GM18520 (cell line): Measurements from ENCODE around the gene PRKN.

Experiments used
- ATAC-seq: cut with Tn5 transposase; IDR thresholded peaks from one replicate; pipeline ENCODE4 v1.9.1; 2021; ENCODE audit not compliant: unreplicated experiment

Gene PRKN

DNA sequence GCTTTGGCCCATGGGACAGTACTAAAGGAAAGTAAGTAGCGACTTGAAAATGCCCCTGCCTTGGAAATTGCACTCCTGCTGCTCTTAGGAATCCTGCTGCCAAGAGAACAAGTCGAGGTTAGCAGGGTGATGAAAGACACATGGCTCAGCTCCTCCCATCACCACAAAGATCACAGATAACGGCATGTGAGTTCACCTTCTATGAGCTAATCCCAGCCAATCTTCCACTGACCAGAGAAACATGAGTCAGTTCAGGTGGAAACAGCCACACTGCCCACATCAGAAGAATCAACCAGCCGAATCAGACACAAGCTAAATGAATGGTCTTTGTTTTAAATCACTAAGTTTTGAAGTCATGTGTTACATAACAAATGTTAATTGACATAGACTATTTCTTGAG, 106.3 kb downstream of the PRKN start:
- no peak for ATAC-seq

DNA sequence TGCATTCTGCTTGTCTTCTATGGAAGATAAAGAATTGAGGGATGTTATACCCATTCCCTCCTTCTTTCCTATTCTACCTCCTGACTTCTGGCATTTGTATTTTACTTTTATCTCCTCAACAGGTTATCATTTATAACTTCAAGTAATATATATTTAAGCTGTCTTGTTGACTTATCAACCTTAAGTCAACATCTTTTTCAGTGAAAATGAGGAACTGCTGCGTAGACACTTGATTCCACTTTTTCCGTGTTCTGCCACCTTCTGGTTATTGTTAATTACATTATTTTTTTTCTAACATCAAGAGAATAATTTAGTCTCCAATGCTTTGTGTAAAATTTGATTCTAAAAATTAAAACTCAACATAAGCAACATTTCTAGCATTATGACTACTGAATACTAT, 107.5 kb downstream of the PRKN start:
- ATAC-seq: no peak

DNA sequence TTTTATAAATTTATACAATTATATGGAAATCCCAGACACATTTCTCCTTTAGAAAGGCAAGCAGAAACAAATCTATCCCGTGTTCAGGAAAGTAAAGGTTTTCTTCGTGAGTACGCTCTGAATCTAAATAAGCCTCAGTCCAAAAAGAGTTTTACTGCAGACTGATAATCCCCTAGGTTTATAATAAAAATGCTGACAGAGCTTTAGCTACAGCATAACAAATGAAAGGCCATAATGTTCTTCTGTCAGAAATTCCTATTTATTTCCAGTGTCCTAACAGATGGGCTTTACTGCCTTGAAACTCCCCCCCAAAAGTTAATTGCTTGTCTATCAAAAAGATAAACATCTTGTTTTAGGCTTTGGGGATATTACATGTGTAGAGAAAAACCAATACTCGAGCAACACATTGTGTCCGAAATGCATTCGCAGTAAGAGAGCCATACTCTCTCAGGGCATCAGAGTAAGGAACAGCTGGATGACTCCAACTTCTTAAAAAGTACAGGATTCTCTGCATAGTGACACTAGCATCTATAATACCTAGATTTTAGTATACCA, 109.0 kb downstream of the PRKN start:
- no peak for ATAC-seq

DNA sequence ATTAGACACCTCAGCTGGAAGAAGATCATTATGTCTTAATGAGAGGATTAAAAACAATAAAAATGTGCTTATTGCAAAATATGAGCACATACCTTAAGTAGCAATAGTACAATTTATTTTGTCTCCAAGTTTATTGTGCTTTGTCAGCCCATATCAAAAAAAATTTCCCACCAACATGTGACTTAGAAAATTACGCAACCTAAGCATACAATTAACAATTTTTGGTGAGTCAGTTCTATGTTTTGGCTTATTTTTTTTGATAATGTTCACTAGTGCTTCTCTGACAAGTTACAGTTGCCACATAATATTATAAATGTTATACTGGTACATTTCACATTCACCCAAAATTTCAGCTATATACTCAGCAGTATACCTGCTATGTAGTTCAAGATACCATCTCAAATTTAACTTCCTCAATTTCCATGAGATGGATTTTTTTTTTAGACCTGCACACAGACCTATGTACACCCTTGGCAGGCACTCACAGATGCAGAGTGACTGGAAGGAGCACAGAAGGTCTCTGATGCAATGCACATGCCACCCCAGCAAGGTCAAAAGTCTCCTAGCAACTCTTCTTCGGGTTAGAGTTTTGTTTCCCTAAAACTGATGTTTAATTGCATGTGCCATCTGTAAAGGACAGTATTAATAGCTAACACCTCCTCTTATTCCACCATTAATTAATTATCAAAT, 112.4 kb downstream of the PRKN start:
- no peak for ATAC-seq

DNA sequence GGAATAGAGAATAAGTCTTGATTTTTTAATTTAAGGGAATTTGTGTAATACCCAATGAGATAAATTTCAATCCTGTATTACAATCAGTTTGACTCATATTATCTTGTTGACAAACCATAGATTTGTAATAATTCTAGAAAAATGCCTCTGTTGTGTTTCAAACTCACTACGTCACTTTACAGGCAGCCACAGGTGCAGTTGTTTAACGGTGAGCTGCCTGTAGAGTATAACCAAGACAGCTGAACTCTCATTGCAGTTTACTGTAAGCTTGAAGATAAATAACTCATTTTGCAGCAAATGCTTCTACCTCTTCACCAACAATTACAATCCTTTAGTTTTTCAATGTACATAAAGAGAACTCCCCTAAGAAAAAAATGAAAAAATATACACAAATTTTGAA, 114.3 kb downstream of the PRKN start:
- no peak for ATAC-seq

DNA sequence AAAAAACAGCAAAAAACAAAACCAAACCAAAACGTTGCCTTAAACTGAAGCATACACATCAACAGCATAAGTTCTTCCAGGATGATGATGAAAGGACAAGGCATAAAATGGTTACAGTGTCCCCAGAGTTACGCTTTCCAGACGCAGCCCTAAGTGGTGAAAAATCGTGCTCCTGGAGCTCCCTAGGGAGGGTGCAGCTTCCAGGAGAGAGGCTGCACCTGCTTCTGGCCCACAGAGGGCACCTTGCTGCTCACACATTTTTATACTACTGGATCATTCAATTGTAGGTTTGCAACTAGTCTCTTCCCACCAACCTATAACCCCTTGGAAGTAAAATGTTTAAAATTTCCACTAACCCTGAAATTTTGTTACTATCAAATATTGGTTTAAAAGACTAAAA, 115.0 kb downstream of the PRKN start:
- no peak for ATAC-seq

DNA sequence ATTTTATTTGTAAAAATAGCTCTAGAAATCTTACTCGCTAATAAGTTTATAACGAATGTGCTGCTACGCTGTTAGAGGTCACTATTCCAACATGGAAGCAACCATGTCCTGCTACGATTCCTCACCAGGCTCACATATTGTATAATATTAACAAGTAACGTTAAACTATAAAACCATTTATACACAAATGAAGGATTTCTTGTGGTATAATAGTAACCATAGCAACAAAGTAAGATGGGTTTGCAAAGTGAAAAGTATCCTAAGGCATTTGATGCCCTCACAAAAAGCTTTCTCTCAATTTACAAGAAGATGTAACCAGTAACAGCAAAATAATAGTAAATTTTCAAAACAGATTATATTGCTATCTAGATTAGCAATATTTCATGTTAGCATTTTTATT, 117.2 kb downstream of the PRKN start:
- ATAC-seq: no peak

DNA sequence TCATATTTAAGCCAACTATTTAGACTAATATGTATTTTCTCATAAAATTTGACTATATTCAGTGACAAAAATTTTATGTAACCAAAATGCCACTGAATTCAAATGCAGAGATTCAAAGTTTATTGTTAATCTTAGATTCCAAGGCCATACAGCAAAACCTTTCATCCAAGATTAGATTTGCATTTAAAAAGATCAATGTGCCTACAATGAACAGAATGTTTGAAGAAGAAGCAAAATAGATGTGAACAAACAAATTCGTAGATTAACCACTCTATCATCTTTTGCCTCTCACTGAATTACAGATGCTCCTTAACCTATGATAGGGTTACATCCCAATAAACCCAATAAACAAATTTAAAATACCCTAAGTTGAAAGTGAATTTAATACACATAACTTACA, 121.7 kb downstream of the PRKN start:
- ATAC-seq: no peak

DNA sequence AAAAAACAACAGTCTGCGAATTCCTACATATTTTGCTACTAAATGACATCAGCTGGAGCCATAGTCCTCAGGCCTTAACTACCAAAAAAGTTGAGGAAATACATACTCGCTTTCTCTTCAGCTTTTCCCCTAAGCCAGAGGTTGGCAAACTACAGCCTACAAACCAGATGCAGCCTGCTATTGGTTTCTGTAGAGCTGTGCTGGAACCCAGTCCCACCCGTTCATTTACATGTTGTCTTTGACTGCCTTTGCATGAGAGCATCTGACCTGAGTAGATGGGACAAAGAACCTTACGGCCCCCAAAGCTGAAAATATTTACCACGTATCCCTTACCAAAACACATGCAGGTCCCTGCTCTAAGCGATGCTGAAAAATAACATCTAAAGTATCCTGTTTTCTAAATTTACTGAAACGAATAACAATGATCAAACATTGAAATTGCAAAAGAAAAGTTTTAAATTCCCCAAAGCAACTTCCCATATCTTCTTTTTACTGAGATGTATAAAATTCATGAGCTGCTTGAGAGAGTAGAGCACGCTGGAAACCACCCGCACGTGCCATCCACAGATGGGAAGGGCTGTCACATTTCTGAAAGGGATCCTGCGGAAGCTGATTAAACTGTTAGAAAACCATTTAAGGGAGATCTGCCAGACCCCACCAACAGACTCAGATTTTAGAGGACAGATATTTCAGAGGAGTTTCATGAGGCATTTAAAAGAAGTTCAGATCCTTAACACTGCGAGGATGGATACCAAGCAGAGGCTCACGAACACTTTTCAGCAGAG, 124.1 kb downstream of the PRKN start:
- ATAC-seq: no peak

DNA sequence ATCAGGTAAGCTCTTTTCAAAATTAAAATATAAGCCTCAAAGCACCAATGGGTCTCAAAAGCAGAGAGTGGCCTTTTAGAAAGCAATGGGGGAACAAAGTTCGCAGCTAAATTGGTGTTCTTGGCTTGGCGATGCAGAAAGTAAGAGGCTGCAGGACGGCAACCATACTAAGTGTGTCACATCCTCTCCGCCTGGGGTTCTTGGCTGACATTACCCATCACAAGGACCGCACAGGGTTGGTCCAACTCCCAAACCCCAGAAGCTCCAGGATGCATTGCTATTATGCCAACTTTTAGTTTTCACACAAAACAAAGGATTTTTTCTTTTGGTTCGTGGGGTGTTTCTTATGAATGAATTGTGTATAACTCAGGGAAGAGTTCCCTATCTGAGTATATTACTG, 124.8 kb downstream of the PRKN start:
- no peak for ATAC-seq

DNA sequence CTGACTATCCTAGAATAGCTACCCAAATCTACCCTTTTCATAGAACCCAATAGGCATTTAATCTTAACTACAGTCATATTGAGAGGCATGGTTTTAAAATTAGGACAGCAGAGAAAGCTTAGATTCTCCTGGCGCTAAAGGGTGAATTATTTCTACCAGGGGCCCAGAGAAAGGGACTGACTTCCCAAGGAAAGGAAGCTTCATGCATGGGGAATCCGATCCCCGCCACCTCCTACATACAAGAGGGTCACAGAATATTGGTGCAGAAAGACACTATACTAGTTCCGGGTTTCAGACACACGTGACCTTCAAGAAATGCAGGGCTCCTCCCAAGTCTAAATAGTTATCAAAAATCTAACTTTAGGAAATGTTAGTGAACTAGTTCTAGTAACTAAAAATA, 130.9 kb downstream of the PRKN start:
- no peak for ATAC-seq

DNA sequence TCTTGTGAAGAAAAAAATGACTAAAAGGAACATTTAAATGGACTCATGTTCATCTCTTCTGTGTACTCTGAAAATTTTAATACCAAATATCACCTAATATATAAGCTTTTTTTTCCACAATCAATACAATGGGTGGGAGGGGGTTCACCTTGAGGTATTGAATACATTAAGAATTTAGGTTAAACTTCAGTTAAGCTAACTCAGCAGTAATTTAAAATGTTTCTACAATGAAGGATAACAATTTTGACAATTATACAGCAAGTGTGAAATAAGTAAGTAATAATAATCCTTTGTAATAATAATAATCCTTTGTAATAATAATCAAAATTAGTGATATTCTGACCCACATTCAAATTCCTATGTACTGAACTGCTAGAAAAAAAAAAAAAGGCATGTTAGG, 136.0 kb downstream of the PRKN start:
- no peak for ATAC-seq

DNA sequence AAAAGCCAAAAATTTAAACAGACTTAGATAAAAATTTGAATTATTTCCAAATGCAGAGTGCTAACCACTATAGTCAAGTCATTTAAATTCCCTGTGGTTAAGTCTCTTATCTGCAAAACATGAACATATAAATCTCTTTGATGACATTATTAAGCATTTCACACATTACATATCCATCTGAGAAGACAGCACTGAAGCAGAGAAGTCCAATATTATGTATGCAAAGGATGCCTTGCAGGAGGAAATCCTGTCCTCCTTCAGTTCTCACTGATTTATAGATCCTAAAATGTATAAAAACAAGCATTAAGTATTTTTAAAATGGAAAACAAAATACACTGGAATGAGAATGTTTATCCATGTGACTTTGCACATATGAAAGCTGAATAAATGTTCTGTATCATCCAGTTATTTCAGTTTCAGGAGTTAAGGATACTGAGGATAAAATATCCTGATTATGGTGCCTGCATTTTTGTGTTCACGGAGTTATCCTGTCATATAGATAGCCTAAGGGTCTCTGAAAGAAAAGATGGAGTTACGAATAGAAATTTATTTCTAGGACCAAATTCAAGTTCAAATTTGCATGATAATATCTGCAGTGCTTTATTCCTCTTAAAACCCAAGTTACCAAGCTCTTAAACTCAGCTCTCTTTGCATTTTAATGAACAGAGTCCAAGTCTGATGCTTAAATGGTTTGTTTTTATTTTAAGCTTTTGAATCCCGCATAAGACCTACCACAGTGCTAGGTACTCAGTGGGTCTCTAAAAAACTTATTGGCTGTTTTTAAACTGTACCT, 145.4 kb downstream of the PRKN start:
- ATAC-seq: no peak

DNA sequence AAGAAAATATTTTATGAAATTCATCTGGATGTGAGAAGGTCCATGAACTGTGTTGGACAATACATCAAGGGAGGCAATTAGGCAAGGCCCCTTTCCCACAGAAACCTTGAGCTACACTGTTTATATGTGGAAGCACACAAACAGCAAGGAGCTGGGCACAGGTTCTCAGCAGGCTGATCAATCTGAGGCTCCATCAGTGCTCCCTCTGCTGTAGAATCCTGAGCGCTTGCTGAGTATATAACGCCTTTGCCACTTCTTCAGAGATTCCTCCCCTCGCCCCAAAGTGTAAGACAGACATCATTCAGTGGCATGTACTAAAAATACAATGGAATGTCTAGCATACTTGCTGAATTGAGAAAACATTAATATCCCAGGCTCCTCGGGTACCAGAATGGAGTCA, 146.9 kb downstream of the PRKN start:
- no peak for ATAC-seq

DNA sequence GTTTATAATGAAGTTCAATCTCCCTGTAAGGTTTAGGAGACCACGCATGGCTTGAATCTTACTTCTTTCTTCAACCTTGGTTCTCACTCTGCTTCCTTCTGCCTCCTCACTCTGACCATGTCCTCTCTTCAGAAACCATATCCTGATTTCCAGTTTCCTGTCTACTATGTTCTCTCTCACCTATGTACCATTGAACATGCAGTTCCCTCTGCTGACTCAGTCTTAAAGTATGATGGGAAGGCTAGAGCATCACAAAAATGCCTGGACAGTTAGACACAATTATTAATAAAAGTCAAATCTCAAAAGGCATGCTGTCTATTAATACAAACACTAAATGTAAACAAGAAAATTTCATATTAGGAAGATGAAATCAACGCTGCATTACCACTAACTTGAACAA, 151.6 kb downstream of the PRKN start:
- ATAC-seq: no peak

DNA sequence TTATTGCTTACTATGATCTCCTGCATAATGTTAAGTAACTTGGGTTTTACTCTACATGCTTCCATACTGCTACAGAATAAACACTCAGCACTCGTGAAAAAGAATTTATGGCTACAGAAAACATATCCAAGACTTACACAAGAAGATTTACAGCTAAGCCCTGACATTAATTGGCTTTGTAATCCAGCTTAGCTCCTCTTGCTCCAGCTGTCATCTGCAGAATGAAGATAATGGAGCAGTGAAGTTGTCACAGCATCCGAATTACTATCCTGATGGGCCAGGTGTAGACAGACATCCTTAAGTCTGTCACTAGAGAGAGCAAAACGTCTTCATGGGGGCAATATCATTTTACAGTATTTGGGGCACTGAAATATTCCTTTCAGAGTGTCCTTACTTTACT, 155.3 kb downstream of the PRKN start:
- no peak for ATAC-seq

DNA sequence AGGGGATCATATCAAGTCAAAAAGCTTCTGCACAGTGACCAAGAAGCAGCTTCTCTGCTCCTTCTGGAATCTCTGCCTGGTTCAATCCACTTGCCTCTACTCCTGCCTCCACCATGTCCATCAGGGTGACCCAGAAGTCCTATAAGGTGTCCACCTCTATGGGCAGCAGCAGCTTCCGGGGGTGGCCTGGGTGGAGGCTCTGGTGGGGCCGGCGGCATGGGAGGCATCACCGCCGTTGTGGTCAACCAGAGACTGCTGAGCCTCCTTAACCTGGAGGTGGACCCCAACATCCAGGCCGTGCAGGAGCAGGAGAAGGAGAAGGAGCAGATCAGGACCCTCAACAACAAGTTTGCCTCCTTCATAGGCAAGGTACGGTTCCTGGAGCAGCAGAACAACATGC, 159.3 kb downstream of the PRKN start:
- no peak for ATAC-seq

DNA sequence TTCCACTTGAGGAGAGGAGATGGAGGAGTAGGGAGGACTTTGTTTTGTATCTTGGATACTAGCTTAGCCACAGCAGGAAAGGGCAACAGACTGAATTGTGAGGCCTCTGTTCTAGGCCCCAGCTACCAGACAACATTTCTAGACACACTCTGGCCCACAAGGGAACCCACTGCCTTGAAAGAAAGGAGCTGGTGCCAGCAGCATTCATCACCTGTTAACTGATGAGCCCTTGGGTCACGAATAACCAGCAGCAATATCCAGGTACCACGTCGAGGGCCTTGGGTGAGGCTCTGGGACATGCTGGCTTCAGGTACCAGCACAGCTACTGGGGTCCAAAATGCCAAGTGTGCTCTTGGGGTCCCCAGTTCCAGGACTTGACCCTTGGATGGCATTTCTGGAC, 165.5 kb downstream of the PRKN start:
- ATAC-seq: no peak

DNA sequence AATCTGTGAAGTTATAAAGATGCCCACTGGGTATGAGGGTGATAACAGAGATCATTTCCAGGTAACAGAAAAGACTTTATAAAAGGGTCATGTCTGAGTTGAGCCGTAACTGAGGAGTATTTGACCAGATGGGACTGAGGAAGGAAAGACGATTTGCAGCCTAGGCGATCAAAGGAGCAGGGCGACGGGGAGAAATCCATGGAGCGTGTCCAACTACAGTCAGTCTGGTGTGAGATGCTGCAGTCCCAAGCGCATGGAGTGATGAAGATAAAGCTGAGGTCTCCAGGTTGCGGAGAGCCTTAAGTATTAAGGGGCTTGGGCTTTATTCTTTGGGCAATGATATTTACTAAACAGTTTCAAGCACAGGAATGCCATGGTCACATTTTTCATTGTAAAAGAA, 166.7 kb downstream of the PRKN start:
- ATAC-seq: no peak

DNA sequence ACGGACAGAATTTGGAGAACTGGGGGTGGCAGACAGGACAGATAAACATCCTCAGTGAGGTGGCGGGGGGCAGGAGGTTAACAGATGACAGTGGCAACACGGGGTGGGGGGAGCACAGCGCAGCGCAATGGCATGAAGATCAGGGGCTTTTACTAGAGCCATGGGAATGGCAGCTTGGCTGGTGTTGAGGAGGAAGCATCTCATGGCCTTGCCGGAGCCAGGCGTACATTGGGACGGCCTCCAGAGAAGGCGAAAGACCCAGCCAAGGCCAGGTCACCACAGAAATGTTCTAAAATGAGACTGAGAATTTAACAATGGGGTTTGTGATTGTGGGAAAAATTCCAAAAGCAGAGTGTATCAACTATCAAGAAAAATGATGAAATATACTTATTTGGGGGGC, 173.0 kb downstream of the PRKN start:
- no peak for ATAC-seq

DNA sequence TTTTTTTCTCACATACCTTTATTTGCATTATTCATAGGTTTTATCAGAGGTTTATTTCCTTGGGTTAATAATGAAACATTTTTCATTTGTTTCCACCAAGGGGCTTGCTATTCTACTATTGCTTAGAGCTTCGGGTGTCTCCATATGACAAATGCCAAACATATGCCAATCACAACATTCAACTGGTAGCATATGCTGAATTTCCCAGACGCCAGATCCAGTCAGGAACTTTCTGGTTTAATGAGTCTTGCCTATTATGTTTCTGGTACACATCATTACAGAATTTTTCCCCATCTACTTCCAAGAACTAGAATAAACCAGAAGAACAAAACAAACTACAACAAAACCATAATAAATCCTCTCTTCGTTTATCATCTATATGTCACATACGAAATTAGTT, 180.7 kb downstream of the PRKN start:
- no peak for ATAC-seq

DNA sequence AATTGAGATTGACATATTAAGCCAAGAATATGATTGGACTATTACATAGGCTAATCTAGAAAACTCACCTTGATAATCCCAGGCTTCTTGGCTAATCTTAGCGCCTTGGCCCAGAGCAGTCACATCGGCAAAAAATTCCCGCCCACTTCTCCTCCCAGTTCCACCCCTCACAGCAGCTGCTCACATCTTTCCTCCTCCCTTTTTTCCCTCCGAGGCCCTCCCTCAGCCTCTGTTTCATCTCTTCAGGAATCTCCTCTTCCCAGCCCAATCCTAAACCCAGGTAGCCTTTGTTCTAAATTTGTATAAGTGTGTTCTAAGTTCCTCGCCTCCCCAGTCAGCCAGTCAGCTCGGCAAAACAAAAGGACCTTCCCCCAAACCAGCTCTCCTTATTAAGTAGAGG, 184.3 kb downstream of the PRKN start:
- no peak for ATAC-seq
